H9 (cell line): ENCODE results near the gene BCKDHB. TPM values are rescaled to one million over a fixed set of nuclear protein-coding genes. Genes with fewer than 3 reads are reported as not detected.

Experiments
- DNase-seq: peaks from one replicate; pipeline ENCODE4 v3.0.0-alpha.2; 2017
- H2AFZ ChIP-seq: one replicate; pipeline ENCODE4 v1.6.1; 2013; ENCODE audit warnings: mild to moderate bottlenecking, low read length, control low read depth, moderate library complexity
- H2AK5ac ChIP-seq: 2 replicates; pipeline ENCODE4 v1.6.1; 2013; ENCODE audit warnings: low read length, control low read depth, mixed read lengths; ENCODE audit not compliant: insufficient read length
- H2BK120ac ChIP-seq: one replicate; pipeline ENCODE4 v1.6.1; 2013; ENCODE audit warnings: low read depth, mild to moderate bottlenecking, low read length, control low read depth, inconsistent platforms; ENCODE audit not compliant: poor library complexity, severe bottlenecking
- H2BK12ac ChIP-seq: 2 replicates; pipeline ENCODE4 v1.6.1; 2013; ENCODE audit warnings: low read length, control low read depth, mixed read lengths, low read depth; ENCODE audit not compliant: insufficient read length
- H2BK15ac ChIP-seq: 2 replicates; pipeline ENCODE4 v1.6.1; 2013; ENCODE audit warnings: low read depth, low read length, control low read depth
- H2BK20ac ChIP-seq: one replicate; pipeline ENCODE4 v1.6.1; 2013; ENCODE audit warnings: low read depth, mild to moderate bottlenecking, low read length, control low read depth, inconsistent platforms; ENCODE audit not compliant: poor library complexity, severe bottlenecking
- H2BK5ac ChIP-seq: 2 replicates; pipeline ENCODE4 v1.6.1; 2013; ENCODE audit warnings: low read length, control low read depth, mixed read lengths; ENCODE audit not compliant: insufficient read length
- H3K14ac ChIP-seq: 2 replicates; pipeline ENCODE4 v1.6.1; 2013; ENCODE audit warnings: low read length, control low read depth; ENCODE audit not compliant: insufficient read depth
- H3K18ac ChIP-seq: 2 replicates; pipeline ENCODE4 v1.6.1; 2013; ENCODE audit warnings: low read depth, mild to moderate bottlenecking, mixed read lengths, low read length, control low read depth; ENCODE audit not compliant: insufficient read length
- H3K23ac ChIP-seq: 2 replicates; pipeline ENCODE4 v1.6.1; 2013; ENCODE audit warnings: low read length, control low read depth, mixed read lengths, low read depth; ENCODE audit not compliant: insufficient read length
- H3K23me2 ChIP-seq: 2 replicates; pipeline ENCODE4 v1.6.1; 2013; ENCODE audit warnings: low read depth, mild to moderate bottlenecking, mixed read lengths, low read length, control low read depth; ENCODE audit not compliant: insufficient read length, poor library complexity, severe bottlenecking
- H3K27ac ChIP-seq: 2 replicates; pipeline ENCODE4 v1.5.1; 2013; ENCODE audit warnings: low read length, control low read depth, mixed read lengths, low read depth; ENCODE audit not compliant: insufficient read length
- H3K27me3 ChIP-seq: 2 replicates; pipeline ENCODE4 v1.6.1; 2013; ENCODE audit warnings: low read length, control low read depth, inconsistent platforms; ENCODE audit not compliant: insufficient read depth
- H3K4ac ChIP-seq: 2 replicates; pipeline ENCODE4 v1.6.1; 2013; ENCODE audit warnings: low read depth, mild to moderate bottlenecking, control low read depth, inconsistent platforms, low read length, moderate library complexity
- H3K4me1 ChIP-seq: 2 replicates; pipeline ENCODE4 v1.6.1; 2013; ENCODE audit warnings: low read length, control low read depth, inconsistent platforms; ENCODE audit not compliant: insufficient read depth
- H3K4me2 ChIP-seq: 2 replicates; pipeline ENCODE4 v1.6.1; 2013; ENCODE audit warnings: low read length, control low read depth, mixed read lengths; ENCODE audit not compliant: insufficient read length, insufficient read depth
- H3K56ac ChIP-seq: 2 replicates; pipeline ENCODE4 v1.6.1; 2013; ENCODE audit warnings: low read depth, mild to moderate bottlenecking, mixed read lengths, low read length, control low read depth; ENCODE audit not compliant: insufficient read length
- H3K79me1 ChIP-seq: 2 replicates; pipeline ENCODE4 v1.6.1; 2013; ENCODE audit warnings: low read depth, mild to moderate bottlenecking, moderate library complexity, low read length, control low read depth, inconsistent platforms; ENCODE audit not compliant: insufficient read depth, poor library complexity, severe bottlenecking
- H3K79me2 ChIP-seq: 2 replicates; pipeline ENCODE4 v1.6.1; 2013; ENCODE audit warnings: low read length, control low read depth, inconsistent platforms; ENCODE audit not compliant: insufficient read depth
- H3K9ac ChIP-seq: 2 replicates; pipeline ENCODE4 v1.6.1; 2013; ENCODE audit warnings: low read length, control low read depth, mixed read lengths; ENCODE audit not compliant: insufficient read length; ENCODE audit errors: extremely low read depth
- H3K9me3 ChIP-seq: one replicate; pipeline ENCODE4 v1.6.1; 2013; ENCODE audit warnings: low read depth, low read length, inconsistent platforms; ENCODE audit not compliant: control insufficient read depth
- H3T11ph ChIP-seq: one replicate; pipeline ENCODE4 v1.6.1; 2013; ENCODE audit warnings: mild to moderate bottlenecking, low read length, control low read depth, inconsistent platforms
- H4K20me1 ChIP-seq: one replicate; pipeline ENCODE4 v1.6.1; 2013; ENCODE audit not compliant: control insufficient read depth, insufficient read length, insufficient read depth
- H4K5ac ChIP-seq: 2 replicates; pipeline ENCODE4 v1.6.1; 2013; ENCODE audit warnings: low read depth, mild to moderate bottlenecking, mixed read lengths, low read length, control low read depth; ENCODE audit not compliant: insufficient read length
- H4K8ac ChIP-seq: replicated peaks from 2 replicates; pipeline ENCODE4 v1.6.1; 2013; ENCODE audit warnings: low read length, control low read depth, mixed read lengths, low read depth; ENCODE audit not compliant: insufficient read length
- H4K91ac ChIP-seq: 2 replicates; pipeline ENCODE4 v1.6.1; 2013; ENCODE audit warnings: low read depth, mild to moderate bottlenecking, moderate library complexity, mixed read lengths, low read length, control low read depth; ENCODE audit not compliant: insufficient read length
- H3K27ac Mint-ChIP-seq, 3 experiments: 2 replicates in 2 of 3; 3 replicates in 1 of 3; pipeline ENCODE4 v1.8.0; 2020 to 2021; ENCODE audit warnings: mixed read lengths in 3 of 3, mild to moderate bottlenecking in 1 of 3, moderate library complexity in 1 of 3
- H3K27me3 Mint-ChIP-seq: 2 replicates; pipeline ENCODE4 v1.8.0; 2021; ENCODE audit warnings: low read depth, mild to moderate bottlenecking, moderate library complexity, mixed read lengths
- H3K36me3 Mint-ChIP-seq, 3 experiments: 2 replicates in 2 of 3; 3 replicates in 1 of 3; pipeline ENCODE4 v1.8.0; 2020 to 2021; ENCODE audit warnings: low read depth in 3 of 3, mixed read lengths in 3 of 3; ENCODE audit not compliant: insufficient read depth in 1 of 3
- H3K4me1 Mint-ChIP-seq, 2 experiments: 2 replicates each; pipeline ENCODE4 v1.8.0; 2020; ENCODE audit warnings: mixed read lengths in 2 of 2
- H3K4me3 Mint-ChIP-seq, 2 experiments: 2 replicates in 1 of 2; 3 replicates in 1 of 2; pipeline ENCODE4 v1.8.0; 2020 to 2021; ENCODE audit warnings: mild to moderate bottlenecking in 2 of 2, mixed read lengths in 2 of 2, moderate library complexity in 1 of 2
- H3K9me3 Mint-ChIP-seq, 2 experiments: 2 replicates in 1 of 2; 3 replicates in 1 of 2; pipeline ENCODE4 v1.8.0; 2020; ENCODE audit warnings: mild to moderate bottlenecking in 2 of 2, mixed read lengths in 2 of 2, moderate library complexity in 1 of 2
- CTCF ChIP-seq: fragments of 200-600 bp; sonication (generic); conservative IDR thresholded peaks from 3 replicates; pipeline ENCODE4 v1.8.0; 2021; ENCODE audit warnings: antibody characterized with exemption, mild to moderate bottlenecking
- WGBS: extraction: QIAGEN DNeasy Blood & Tissue Kit; methylation state at CpG from one replicate; pipeline ENCODE4 v1.1.7; 2013; ENCODE audit warnings: missing lambda C conversion rate, low lambda C conversion rate, mixed read lengths; ENCODE audit not compliant: insufficient read length; ENCODE audit errors: extremely low coverage; 5-methylcytosine and 5-hydroxymethylcytosine counted together
- total RNA-seq: library from RNA; stranded (reverse); gene quantifications from 2 replicates; pipeline ENCODE4 v1.2.1, GENCODE V29; 2021

BCKDHB gene
- total RNA-seq, 1 experiment from 2014 or later, result 26.6 TPM

GRCh38 chr6:80356000-80356399, 249.5 kb downstream of the BCKDHB start:
- no peak overlapping the region for H4K5ac ChIP-seq
- H3K27ac Mint-ChIP-seq, result peak overlapping the region in 1 of 3 experiments; percentile 90; a peak in 2 of 7 replicates
- WGBS, result no CpG with 5 or more reads among the region's 1 CpG
- no peak overlapping the region for H2BK12ac ChIP-seq
- no peak for TF ChIP-seq CTCF
- no peak overlapping the region for H2BK5ac ChIP-seq
- no peak overlapping the region for H2AFZ ChIP-seq
- H3K4me1 ChIP-seq, result 0 out of 2 replicates have a peak, but pooled peaks cover 2% of the 10 kb centered on the region
- no peak overlapping the region for H2BK20ac ChIP-seq
- H3K79me2 ChIP-seq, result no peaks in the 10 kb centered on the region
- H3K27ac ChIP-seq, result no peak overlapping the region
- no peaks in the 10 kb centered on the region for H3K79me1 ChIP-seq
- H4K91ac ChIP-seq, result no peak overlapping the region
- H3K9me3 ChIP-seq, result no peaks in the 10 kb centered on the region
- H3K27me3 ChIP-seq, result no peaks in the 10 kb centered on the region
- H3K4ac ChIP-seq, result no peak overlapping the region
- no peaks in the 10 kb centered on the region for H3K27me3 Mint-ChIP-seq
- no peak overlapping the region for H4K8ac ChIP-seq
- DNase-seq, result peak; percentile 29
- peaks cover 0 to 10% (median 2%) of the 10 kb centered on the region in 3 experiments; a peak in 4 of 7 replicates for H3K36me3 Mint-ChIP-seq
- H3K4me3 Mint-ChIP-seq, result no peak overlapping the region
- H2AK5ac ChIP-seq, result no peak overlapping the region
- H3K14ac ChIP-seq, result no peak overlapping the region
- no peak overlapping the region for H2BK120ac ChIP-seq
- no peaks in the 10 kb centered on the region for H4K20me1 ChIP-seq
- no peak overlapping the region for H3K4me2 ChIP-seq
- H3K56ac ChIP-seq, result no peak overlapping the region
- H2BK15ac ChIP-seq, result no peak overlapping the region
- H3K9me3 Mint-ChIP-seq, result no peaks in the 10 kb centered on the region
- H3K9ac ChIP-seq, result no peak overlapping the region
- peaks cover 10 to 25% of the 10 kb centered on the region in 2 experiments for H3K4me1 Mint-ChIP-seq
- H3K23ac ChIP-seq, result no peak overlapping the region
- H3K23me2 ChIP-seq, result no peaks in the 10 kb centered on the region
- no peak overlapping the region for H3K18ac ChIP-seq
- H3T11ph ChIP-seq, result no peak overlapping the region
